Neural progenitor cell (in vitro differentiated cells): Measurements from ENCODE around the gene RAG1.

Experiments used
- CTCF ChIP-seq: fragments of 200-600 bp; sonication (generic); IDR thresholded peaks from 2 replicates; pipeline ENCODE4 v1.5.1; 2017; ENCODE audit warnings: antibody characterized with exemption, mild to moderate bottlenecking
- EZH2 ChIP-seq: fragments of 200-600 bp; sonication (generic); IDR thresholded peaks from 2 replicates; pipeline ENCODE4 v1.6.1; 2017; ENCODE audit warnings: antibody characterized with exemption, mild to moderate bottlenecking, moderate library complexity

- TF ChIP-seq CTCF: no peak
- no peak for TF ChIP-seq EZH2
Observed at GRCh38 chr11:36627006-36627405, 59.2 kb downstream of the RAG1 start.
